ENCODE data around the gene RANBP9.

DNA sequence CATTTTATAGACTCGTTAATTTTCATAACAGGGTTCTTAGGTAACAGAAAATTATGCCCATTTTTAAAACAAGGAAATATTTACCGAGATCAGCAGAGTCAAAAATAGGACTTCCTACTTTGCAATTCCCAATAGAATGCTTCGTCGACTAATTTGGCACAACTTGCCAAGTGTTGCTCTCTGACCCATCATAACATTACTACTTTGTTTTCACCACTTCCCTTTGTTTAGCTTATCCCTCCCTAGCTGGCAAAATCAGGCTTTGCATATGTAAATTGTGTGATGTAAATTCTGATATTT lies 914 bp upstream of the RANBP9 start:
- TF ChIP-seq, protein P1, sequence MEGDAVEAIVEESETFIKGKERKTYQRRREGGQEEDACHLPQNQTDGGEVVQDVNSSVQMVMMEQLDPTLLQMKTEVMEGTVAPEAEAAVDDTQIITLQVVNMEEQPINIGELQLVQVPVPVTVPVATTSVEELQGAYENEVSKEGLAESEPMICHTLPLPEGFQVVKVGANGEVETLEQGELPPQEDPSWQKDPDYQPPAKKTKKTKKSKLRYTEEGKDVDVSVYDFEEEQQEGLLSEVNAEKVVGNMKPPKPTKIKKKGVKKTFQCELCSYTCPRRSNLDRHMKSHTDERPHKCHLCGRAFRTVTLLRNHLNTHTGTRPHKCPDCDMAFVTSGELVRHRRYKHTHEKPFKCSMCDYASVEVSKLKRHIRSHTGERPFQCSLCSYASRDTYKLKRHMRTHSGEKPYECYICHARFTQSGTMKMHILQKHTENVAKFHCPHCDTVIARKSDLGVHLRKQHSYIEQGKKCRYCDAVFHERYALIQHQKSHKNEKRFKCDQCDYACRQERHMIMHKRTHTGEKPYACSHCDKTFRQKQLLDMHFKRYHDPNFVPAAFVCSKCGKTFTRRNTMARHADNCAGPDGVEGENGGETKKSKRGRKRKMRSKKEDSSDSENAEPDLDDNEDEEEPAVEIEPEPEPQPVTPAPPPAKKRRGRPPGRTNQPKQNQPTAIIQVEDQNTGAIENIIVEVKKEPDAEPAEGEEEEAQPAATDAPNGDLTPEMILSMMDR (IDR thresholded peaks at IDR 0.05; ENCODE audit: poor library complexity): no peak
- TF ChIP-seq EZH2 (IDR thresholded peaks at IDR 0.05; ENCODE audit: borderline replicate concordance): no peak

All from hepatocyte (in vitro differentiated cells).